GM18873 (cell line): ENCODE data around the gene SUSD1.
"Not testable (repeated sequence)": the region's sequence is repeated elsewhere in the genome, so short reads cannot be mapped to it uniquely, and the experiment has no call there.

Experiments
- ATAC-seq: cut with Tn5 transposase; IDR thresholded peaks from one replicate; pipeline ENCODE4 v1.9.1; 2021; ENCODE audit warnings: mild to moderate bottlenecking, moderate library complexity, moderate number of reproducible peaks; ENCODE audit not compliant: unreplicated experiment, low FRiP score

SUSD1 gene

GRCh38 chr9:112174965-112175795 lies at the start of gene SUSD1:
Gene SUSD1, minus strand, starts transcription at chr9:112175297. Its CDS starts 62 bp downstream, at chr9:112175235.
- peak; percentile 15 for ATAC-seq

GRCh38 chr9:112224401-112225289 lies 49.5 kb upstream of the SUSD1 start:
- no peak for ATAC-seq

- ATAC-seq = peak; percentile 88
Observed at GRCh38 chr9:112218908-112219307, 43.8 kb upstream of the SUSD1 start.

GRCh38 chr9:112212926-112213325 lies 37.8 kb upstream of the SUSD1 start:
- ATAC-seq = no peak

GRCh38 chr9:112207451-112207850 lies 32.4 kb upstream of the SUSD1 start:
- ATAC-seq = no peak

- no peak for ATAC-seq
Observed at GRCh38 chr9:112203536-112203935, 28.4 kb upstream of the SUSD1 start.

- no peak for ATAC-seq
Observed at GRCh38 chr9:112200711-112201110, 25.6 kb upstream of the SUSD1 start.

GRCh38 chr9:112198646-112199045 lies 23.5 kb upstream of the SUSD1 start:
- no peak for ATAC-seq

GRCh38 chr9:112194969-112195431 lies 19.9 kb upstream of the SUSD1 start:
- no peak for ATAC-seq

GRCh38 chr9:112193572-112194288 lies 18.6 kb upstream of the SUSD1 start:
- no peak for ATAC-seq

- not testable (repeated sequence) for ATAC-seq
Observed at GRCh38 chr9:112190320-112190719, 15.2 kb upstream of the SUSD1 start.

- ATAC-seq = no peak
Observed at GRCh38 chr9:112188884-112189283, 13.8 kb upstream of the SUSD1 start.

GRCh38 chr9:112187404-112187803 lies 12.3 kb upstream of the SUSD1 start:
- ATAC-seq = no peak

- ATAC-seq = no peak
Observed at GRCh38 chr9:112186695-112187094, 11.6 kb upstream of the SUSD1 start.

GRCh38 chr9:112184946-112185345 lies 9.8 kb upstream of the SUSD1 start:
- no peak for ATAC-seq

GRCh38 chr9:112184221-112184620 lies 9.1 kb upstream of the SUSD1 start:
- ATAC-seq = no peak

- no peak for ATAC-seq
Observed at GRCh38 chr9:112180387-112180881, 5.3 kb upstream of the SUSD1 start.

- ATAC-seq = no peak
Observed at GRCh38 chr9:112179816-112180215, 4.7 kb upstream of the SUSD1 start.

- no peak for ATAC-seq
Observed at GRCh38 chr9:112176524-112176923, 1.4 kb upstream of the SUSD1 start.

- no peak for ATAC-seq
Observed at GRCh38 chr9:112175796-112176315, 759 bp upstream of the SUSD1 start.
